Measurements from ENCODE around the gene CLCN2. TPM values are rescaled to one million over a fixed set of nuclear protein-coding genes. Genes with fewer than 3 reads are reported as not detected.
A peak's percentile ranks its signal among the peaks of the same experiment; 100 is the strongest.

CLCN2 gene
- total RNA-seq, 1 donor from 2014 or later = 2.9 TPM

- intact Hi-C loops (cut with DNase I) = no loop called here
- ATAC-seq (no peak), DNase-seq (ENCODE audit: missing footprints) (no peak)
Measured at GRCh38 chr3:184382326-184383032, 21.1 kb upstream of the CLCN2 start.

GRCh38 chr3:184381261-184382224 is 20.1 kb upstream of the CLCN2 start:
- ATAC-seq = peak; percentile 47
- no peak for DNase-seq (ENCODE audit: missing footprints)
- intact Hi-C loops (cut with DNase I) = no loop called here

- ATAC-seq = no peak
- intact Hi-C loops (cut with DNase I) = no loop called here
- no peak for DNase-seq (ENCODE audit: missing footprints)
Measured at GRCh38 chr3:184380627-184381260, 19.3 kb upstream of the CLCN2 start.

GRCh38 chr3:184380185-184380626 is 18.8 kb upstream of the CLCN2 start:
- intact Hi-C loops (cut with DNase I) = no loop called here
- DNase-seq (ENCODE audit: missing footprints) (no peak), ATAC-seq (peak; percentile 48)

- ATAC-seq = peak; percentile 78
- DNase-seq (ENCODE audit: missing footprints) = no peak
- intact Hi-C loops (cut with DNase I) = no loop called here
Measured at GRCh38 chr3:184379358-184380184, 18.2 kb upstream of the CLCN2 start, which contains the start of gene CHRD. TSS of gene CHRD (plus strand) at chr3:184380054. CDS start at chr3:184380319, 265 bp downstream.

GRCh38 chr3:184378651-184379357 is 17.4 kb upstream of the CLCN2 start:
- DNase-seq (ENCODE audit: missing footprints) = no peak
- no peak for ATAC-seq
- intact Hi-C loops (cut with DNase I) = no loop called here

- DNase-seq (ENCODE audit: missing footprints) = no peak
- intact Hi-C loops (cut with DNase I) = no loop called here
- peak; percentile 5 for ATAC-seq
Measured at GRCh38 chr3:184377882-184378445, 16.6 kb upstream of the CLCN2 start, which contains the start of gene THPO. TSS of gene THPO (minus strand) at chr3:184378207. CDS start at chr3:184376259, 1,948 bp downstream.

GRCh38 chr3:184377374-184377773 is 16.0 kb upstream of the CLCN2 start:
- no peak for DNase-seq (ENCODE audit: missing footprints)
- intact Hi-C loops (cut with DNase I) = no loop called here
- no peak for ATAC-seq

GRCh38 chr3:184375747-184376461 is 14.5 kb upstream of the CLCN2 start:
- DNase-seq (ENCODE audit: missing footprints) = no peak
- intact Hi-C loops (cut with DNase I) = no loop called here
- no peak for ATAC-seq

GRCh38 chr3:184373422-184373821 is 12.0 kb upstream of the CLCN2 start:
- DNase-seq (ENCODE audit: missing footprints) (no peak), ATAC-seq (peak; percentile 68)
- intact Hi-C loops (cut with DNase I) = no loop called here

GRCh38 chr3:184372911-184373310 is 11.5 kb upstream of the CLCN2 start:
- DNase-seq (ENCODE audit: missing footprints) = no peak
- no peak for ATAC-seq
- intact Hi-C loops (cut with DNase I) = no loop called here

GRCh38 chr3:184372296-184372821 is 11.0 kb upstream of the CLCN2 start:
- ATAC-seq (no peak), DNase-seq (ENCODE audit: missing footprints) (peak; percentile 55)
- intact Hi-C loops (cut with DNase I) = no loop called here

GRCh38 chr3:184371570-184372018 is 10.2 kb upstream of the CLCN2 start:
- peak; percentile 87 for ATAC-seq
- intact Hi-C loops (cut with DNase I) = loop anchor here (1.0 kb wide), 2 partner anchors 142 to 171 kb away; no protein-coding TSS in a partner anchor
- peak; percentile 83 for DNase-seq (ENCODE audit: missing footprints)

GRCh38 chr3:184368586-184369183 is 7.3 kb upstream of the CLCN2 start:
- DNase-seq (ENCODE audit: missing footprints) (peak; percentile 59), ATAC-seq (peak; percentile 23)
- intact Hi-C loops (cut with DNase I) = loop anchor here (10.0 kb wide), 1 partner anchor 446 kb away; the partner anchor contains the start of gene VPS8

- intact Hi-C loops (cut with DNase I) = loop anchor here (10.0 kb wide), 1 partner anchor 447 kb away; the partner anchor contains the start of gene VPS8
- DNase-seq (ENCODE audit: missing footprints) (peak; percentile 11), ATAC-seq (no peak)
Measured at GRCh38 chr3:184368116-184368515, 6.7 kb upstream of the CLCN2 start.
